ENCODE measurements around the gene NR2F2.

NR2F2 gene

DNA sequence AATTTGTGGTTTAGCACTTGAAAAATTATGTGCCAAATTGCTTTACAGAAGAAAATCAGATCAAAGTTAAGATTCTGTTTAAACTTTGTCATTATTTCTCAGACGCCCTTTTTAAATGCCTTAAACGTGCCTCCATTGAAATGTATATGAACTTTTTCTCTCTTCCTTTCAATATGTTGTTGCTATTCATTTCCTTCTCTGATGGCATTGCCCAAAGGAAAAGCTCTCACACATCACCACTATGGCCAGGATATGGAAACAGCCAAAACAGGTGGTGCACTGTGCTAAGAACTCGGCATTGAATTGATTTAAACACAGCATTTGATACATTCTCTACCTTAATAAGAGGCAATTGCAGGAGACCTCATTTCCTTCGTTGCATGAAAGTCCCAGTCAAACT lies 35.7 kb upstream of the NR2F2 start:
- in situ Hi-C loops (cut with MboI; ENCODE audit: low pct_unique_long_range_greater_than_20kb, low sequenced_read_pairs, unreplicated experiment): no loop called here
- no peak for TF ChIP-seq CTCF (IDR thresholded peaks at IDR 0.05; ENCODE audit: extremely low read depth, insufficient read depth, missing control alignments)

GRCh38 chr15:96296264-96296663 lies 34.2 kb upstream of the NR2F2 start:
- in situ Hi-C loops (cut with MboI; ENCODE audit: low pct_unique_long_range_greater_than_20kb, low sequenced_read_pairs, unreplicated experiment): no loop called here
- no peak for DNase-seq (ENCODE audit: low spot score)
- TF ChIP-seq CTCF (IDR thresholded peaks at IDR 0.05; ENCODE audit: extremely low read depth, insufficient read depth, missing control alignments): no peak

More for the DNA sequence above, 35.7 kb upstream of the NR2F2 start:
- no peak for DNase-seq (ENCODE audit: low spot score)

DNA sequence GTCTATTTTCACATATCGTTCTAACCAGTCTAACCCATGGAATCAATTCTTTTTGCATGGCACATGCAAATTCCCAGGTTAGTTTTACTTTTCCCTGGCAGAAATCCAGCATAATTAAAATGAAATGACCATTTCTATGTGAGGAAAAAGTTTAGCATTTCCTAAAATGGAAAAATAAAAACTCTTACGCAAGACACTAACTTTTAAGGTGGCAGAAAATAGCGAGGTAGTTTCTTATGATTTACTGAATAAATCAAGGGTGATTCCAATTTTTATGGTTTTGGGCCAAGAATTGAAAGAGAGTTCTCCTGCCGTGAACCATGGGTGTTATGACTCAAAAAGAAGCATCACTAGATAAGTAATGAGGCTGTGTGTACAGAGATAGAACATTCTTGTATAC lies 32.7 kb upstream of the NR2F2 start:
- no peak for DNase-seq (ENCODE audit: low spot score)
- no peak for TF ChIP-seq CTCF (IDR thresholded peaks at IDR 0.05; ENCODE audit: extremely low read depth, insufficient read depth, missing control alignments)
- in situ Hi-C loops (cut with MboI; ENCODE audit: low pct_unique_long_range_greater_than_20kb, low sequenced_read_pairs, unreplicated experiment): no loop called here

DNA sequence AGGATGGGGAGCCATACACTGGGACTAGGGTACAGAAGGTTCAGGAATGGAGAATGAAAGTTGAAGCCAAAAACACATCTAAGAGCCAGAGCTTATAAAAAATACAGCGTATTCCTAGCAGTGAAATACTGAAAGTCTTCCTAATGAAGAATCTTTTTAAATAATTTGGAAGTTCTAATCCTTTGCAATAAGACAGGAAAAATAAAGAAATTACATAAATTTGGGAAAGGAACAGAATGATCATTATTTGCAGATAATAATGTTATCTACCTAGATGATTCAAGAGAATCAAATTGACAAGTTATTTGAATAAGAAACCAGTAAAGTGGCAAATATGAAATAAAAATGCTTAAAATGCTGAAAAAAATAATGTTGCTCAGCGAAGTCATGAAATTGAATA lies 32.3 kb upstream of the NR2F2 start:
- TF ChIP-seq CTCF (IDR thresholded peaks at IDR 0.05; ENCODE audit: extremely low read depth, insufficient read depth, missing control alignments): no peak
- in situ Hi-C loops (cut with MboI; ENCODE audit: low pct_unique_long_range_greater_than_20kb, low sequenced_read_pairs, unreplicated experiment): no loop called here
- no peak for DNase-seq (ENCODE audit: low spot score)

DNA sequence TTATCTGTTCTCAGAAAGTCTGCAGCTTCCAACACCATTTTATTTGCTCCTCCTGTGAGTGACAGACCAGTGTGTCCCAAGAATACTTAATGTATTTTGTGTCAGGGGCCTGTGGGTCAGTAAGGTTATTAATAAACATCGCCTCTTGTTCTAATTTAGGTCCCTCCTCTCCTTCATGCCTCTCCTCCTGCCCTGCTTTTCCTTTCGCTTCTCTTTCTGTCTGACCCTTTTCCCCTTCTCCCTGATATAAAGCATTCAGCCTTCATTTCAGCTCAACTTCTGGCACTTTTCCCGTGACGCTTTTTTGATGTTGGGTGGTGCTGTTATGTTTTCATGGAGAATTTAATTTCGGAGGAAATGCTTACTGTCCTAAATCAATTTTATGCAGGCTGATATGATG lies 29.7 kb upstream of the NR2F2 start:
- in situ Hi-C loops (cut with MboI; ENCODE audit: low pct_unique_long_range_greater_than_20kb, low sequenced_read_pairs, unreplicated experiment): no loop called here

GRCh38 chr15:96303503-96304056 lies 26.9 kb upstream of the NR2F2 start:
- in situ Hi-C loops (cut with MboI; ENCODE audit: low pct_unique_long_range_greater_than_20kb, low sequenced_read_pairs, unreplicated experiment): no loop called here

More for the DNA sequence above, 29.7 kb upstream of the NR2F2 start:
- no peak for DNase-seq (ENCODE audit: low spot score)
- TF ChIP-seq CTCF (IDR thresholded peaks at IDR 0.05; ENCODE audit: extremely low read depth, insufficient read depth, missing control alignments): no peak

More at GRCh38 chr15:96303503-96304056, 26.9 kb upstream of the NR2F2 start:
- TF ChIP-seq CTCF (IDR thresholded peaks at IDR 0.05; ENCODE audit: extremely low read depth, insufficient read depth, missing control alignments): no peak
- no peak for DNase-seq (ENCODE audit: low spot score)
